CD14-positive monocyte (primary cell): Measurements from ENCODE around the gene DBX1. TPM values are rescaled to one million over a fixed set of nuclear protein-coding genes. Genes with fewer than 3 reads are reported as not detected.

Source experiments
- DNase-seq, 3 donors: peaks; one replicate each; pipeline ENCODE4 v3.0.0-alpha.2; 2011 to 2022
- H2AFZ ChIP-seq: 2 replicates; pipeline ENCODE4 v1.6.0; 2012; ENCODE audit warnings: mild to moderate bottlenecking, low read depth, low read length, inconsistent platforms; ENCODE audit not compliant: insufficient read depth, poor library complexity, severe bottlenecking
- H3K27ac ChIP-seq, 2 donors: 1 replicate in 1 of 2; 2 replicates in 1 of 2; pipeline ENCODE4 v1.5.1; 2012 to 2013; ENCODE audit warnings: low read length in 2 of 2, control low read depth in 1 of 2, inconsistent platforms in 1 of 2, low read depth in 1 of 2, mild to moderate bottlenecking in 1 of 2
- H3K27me3 ChIP-seq, 2 donors: one replicate each; pipeline versions ENCODE4 v1.6.0 to v1.6.1; 2011 to 2013; ENCODE audit warnings: low read length in 2 of 2; ENCODE audit not compliant: control insufficient read depth in 2 of 2, insufficient read depth in 2 of 2
- H3K36me3 ChIP-seq, 2 donors: replicated peaks in 1 of 2; 1 replicate in 1 of 2; 2 replicates in 1 of 2; pipeline versions ENCODE4 v1.5.1 to v1.6.1; 2012 to 2013; ENCODE audit warnings: low read length in 2 of 2, control low read depth in 1 of 2, inconsistent platforms in 1 of 2, mild to moderate bottlenecking in 1 of 2; ENCODE audit not compliant: insufficient read depth in 2 of 2, control insufficient read depth in 1 of 2
- H3K4me1 ChIP-seq, 2 donors: 1 replicate in 1 of 2; 2 replicates in 1 of 2; pipeline versions ENCODE4 v1.5.1 to v1.6.1; 2012 to 2013; ENCODE audit warnings: low read length in 2 of 2, control low read depth in 1 of 2, inconsistent platforms in 1 of 2, mild to moderate bottlenecking in 1 of 2, moderate library complexity in 1 of 2; ENCODE audit not compliant: insufficient read depth in 2 of 2, control insufficient read depth in 1 of 2
- H3K4me2 ChIP-seq: replicated peaks from 2 replicates; pipeline ENCODE3; 2012; ENCODE audit warnings: low read length, moderate library complexity, mild to moderate bottlenecking; ENCODE audit not compliant: poor library complexity, severe bottlenecking; ENCODE audit errors: extremely low read depth
- H3K4me3 ChIP-seq, 3 experiments: fragments of 200-600 bp in 1 of 3; sonication (generic) in 1 of 3; replicated peaks in 1 of 3; 1 replicate in 2 of 3; 2 replicates in 1 of 3; pipeline ENCODE4 v1.5.1; 2011 to 2013; ENCODE audit warnings: low read length in 3 of 3, mild to moderate bottlenecking in 3 of 3, control low read depth in 2 of 3, low read depth in 2 of 3, inconsistent platforms in 1 of 3, moderate library complexity in 1 of 3
- H3K79me2 ChIP-seq: 2 replicates; pipeline ENCODE4 v1.6.0; 2012; ENCODE audit warnings: mild to moderate bottlenecking, control low read depth, inconsistent platforms, low read length, moderate library complexity; ENCODE audit not compliant: insufficient read depth
- H3K9ac ChIP-seq: 2 replicates; pipeline ENCODE4 v1.6.0; 2017; ENCODE audit warnings: low read length, mild to moderate bottlenecking; ENCODE audit not compliant: insufficient read depth, poor library complexity, severe bottlenecking
- H3K9me3 ChIP-seq, 2 donors: replicated peaks in 1 of 2; 1 replicate in 1 of 2; 2 replicates in 1 of 2; pipeline versions ENCODE4 v1.5.1 to v1.6.1; 2012 to 2013; ENCODE audit warnings: low read length in 2 of 2, control low read depth in 1 of 2; ENCODE audit not compliant: control insufficient read depth in 1 of 2, insufficient read depth in 1 of 2
- H4K20me1 ChIP-seq: 2 replicates; pipeline ENCODE4 v1.6.0; 2012; ENCODE audit warnings: mild to moderate bottlenecking, low read length, control low read depth, moderate library complexity; ENCODE audit not compliant: insufficient read depth
- H3K27ac Mint-ChIP-seq, 7 donors: one replicate each; pipeline ENCODE4 v1.8.0; 2020; ENCODE audit warnings: mild to moderate bottlenecking in 7 of 7, mixed read lengths in 7 of 7, moderate library complexity in 6 of 7, inconsistent platforms in 2 of 7
- H3K27me3 Mint-ChIP-seq, 3 donors: one replicate each; pipeline ENCODE4 v1.8.0; 2021 to 2022; ENCODE audit warnings: low read depth in 3 of 3, mild to moderate bottlenecking in 3 of 3, mixed read lengths in 3 of 3, moderate library complexity in 3 of 3, inconsistent platforms in 1 of 3
- H3K36me3 Mint-ChIP-seq, 2 donors: one replicate each; pipeline ENCODE4 v1.8.0; 2020; ENCODE audit warnings: mixed read lengths in 2 of 2, inconsistent platforms in 1 of 2, mild to moderate bottlenecking in 1 of 2
- H3K4me1 Mint-ChIP-seq: one replicate; pipeline ENCODE4 v1.8.0; 2020; ENCODE audit warnings: mild to moderate bottlenecking, mixed read lengths
- H3K4me3 Mint-ChIP-seq, 2 donors: one replicate each; pipeline ENCODE4 v1.8.0; 2020; ENCODE audit warnings: mild to moderate bottlenecking in 2 of 2, mixed read lengths in 2 of 2, moderate library complexity in 1 of 2
- H3K9me3 Mint-ChIP-seq, 7 donors: one replicate each; pipeline ENCODE4 v1.8.0; 2020 to 2022; ENCODE audit warnings: mixed read lengths in 7 of 7, mild to moderate bottlenecking in 6 of 7, moderate library complexity in 6 of 7, inconsistent platforms in 2 of 7
- CTCF ChIP-seq: fragments of 200-600 bp; IDR thresholded peaks from one replicate; pipeline ENCODE4 v1.8.0; 2022; ENCODE audit warnings: antibody characterized with exemption, mild to moderate bottlenecking
- WGBS: methylation state at CpG from one replicate; pipeline ENCODE4 v1.1.5; 2013; ENCODE audit warnings: missing lambda C conversion rate; ENCODE audit not compliant: insufficient coverage; 5-methylcytosine and 5-hydroxymethylcytosine counted together
- intact Hi-C, 2 donors: fragments of 100-400 bp; cut with micrococcal nuclease; formaldehyde crosslinking; loops; one replicate each; pipeline versions ENCODE4 v1.15.0 to v1.15.1; 2023
- polyA plus RNA-seq, 3 donors: library from polyadenylated mRNA; depleted of rRNA in 1 of 3; unstranded in 2 of 3; stranded (reverse) in 1 of 3; fragments of 300-500 nt in 2 of 3; fragments of >200 nt in 1 of 3; fragmentation: Illumina TruSeq in 2 of 3; gene quantifications; 1 replicate in 2 of 3; 2 replicates in 1 of 3; pipeline ENCODE4 v1.2.3, GENCODE V29; 2012 to 2021

DBX1 gene
- polyA plus RNA-seq, 3 donors, result not detected

- H3K9ac ChIP-seq, result no peak overlapping the region
- H3K36me3 Mint-ChIP-seq, result peaks cover 0 to 5% of the 10 kb centered on the region in 2 donors
- peaks cover 71 to 89% (median 76%) of the 10 kb centered on the region in 3 donors for H3K27me3 Mint-ChIP-seq
- H3K4me3 Mint-ChIP-seq, result peak overlapping the region; percentile 49 to 85
- H3K79me2 ChIP-seq, result no peaks in the 10 kb centered on the region
- no peak for DNase-seq
- no peak for TF ChIP-seq CTCF
- peak overlapping the region in 1 of 3 experiments; percentile 51 for H3K4me3 ChIP-seq
- peak overlapping the region; percentile 64 for H3K4me2 ChIP-seq
- H3K4me1 Mint-ChIP-seq, result peaks cover 10% of the 10 kb centered on the region
- intact Hi-C loops, result no loop called here
- WGBS, result 1% methylated on average over 36 of the region's 51 CpGs
- peaks cover 75 to 80% of the 10 kb centered on the region in 2 donors for H3K27me3 ChIP-seq
- H3K4me1 ChIP-seq, result peaks cover 4 to 6% of the 10 kb centered on the region in 2 donors
- peaks cover 2 to 30% (median 20%) of the 10 kb centered on the region in 7 donors for H3K9me3 Mint-ChIP-seq
- peak overlapping the region; percentile 46 for H2AFZ ChIP-seq
- H3K27ac Mint-ChIP-seq, result no peak overlapping the region
- H3K36me3 ChIP-seq, result no peaks in the 10 kb centered on the region
- H4K20me1 ChIP-seq, result no peaks in the 10 kb centered on the region
- no peak overlapping the region for H3K27ac ChIP-seq
- peaks cover 2 to 51% of the 10 kb centered on the region in 2 donors for H3K9me3 ChIP-seq
These were observed 3.9 kb downstream of the DBX1 start for GRCh38 chr11:20156280-20156875.

DNA sequence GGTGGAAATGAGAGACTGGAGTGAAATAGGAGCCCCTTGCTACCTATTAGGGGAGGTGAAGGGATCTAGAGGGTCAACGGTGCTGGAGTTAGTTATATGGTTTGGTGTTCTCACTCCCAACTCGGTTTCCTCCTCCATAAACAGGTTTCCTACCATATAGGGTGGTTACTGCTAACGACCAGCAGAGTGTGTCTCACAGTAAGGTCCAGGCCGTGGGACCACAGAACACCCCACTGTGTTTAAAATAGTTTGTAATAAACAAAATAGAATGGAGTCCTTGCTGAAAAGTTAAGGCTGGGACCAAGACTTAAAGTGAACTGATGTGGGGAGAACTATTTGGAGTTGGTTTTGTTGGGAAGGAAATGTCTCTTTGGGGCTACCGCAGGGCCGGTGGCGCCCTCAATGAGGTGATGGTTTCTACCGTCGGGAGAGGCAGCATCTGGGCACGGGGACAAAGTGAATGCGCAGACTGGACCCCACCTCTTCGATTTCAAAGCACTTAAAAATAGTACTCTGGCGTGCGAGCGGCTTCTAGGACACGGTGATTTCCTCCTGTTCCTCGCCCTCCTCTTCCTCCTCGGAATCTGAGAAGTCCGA is 4.5 kb downstream of the DBX1 start:
- 10% methylated on average over 15 of the region's 19 CpGs for WGBS

More for the DNA sequence above, 4.5 kb downstream of the DBX1 start:
- peaks cover 65 to 86% (median 71%) of the 10 kb centered on the region in 3 donors for H3K27me3 Mint-ChIP-seq
- no peak for DNase-seq
- peak overlapping the region; percentile 46 for H2AFZ ChIP-seq
- H3K4me1 ChIP-seq, result peaks cover 4 to 6% of the 10 kb centered on the region in 2 donors
- H3K79me2 ChIP-seq, result no peaks in the 10 kb centered on the region
- TF ChIP-seq CTCF, result no peak
- no peaks in the 10 kb centered on the region for H4K20me1 ChIP-seq
- peaks cover 0 to 5% of the 10 kb centered on the region in 2 donors for H3K36me3 Mint-ChIP-seq
- H3K36me3 ChIP-seq, result no peaks in the 10 kb centered on the region
- H3K4me2 ChIP-seq, result no peak overlapping the region
- intact Hi-C loops, result no loop called here
- peak overlapping the region in 1 of 3 experiments; percentile 51 for H3K4me3 ChIP-seq
- peaks cover 2 to 45% of the 10 kb centered on the region in 2 donors for H3K9me3 ChIP-seq
- peaks cover 10% of the 10 kb centered on the region for H3K4me1 Mint-ChIP-seq
- H3K27me3 ChIP-seq, result peaks cover 69 to 74% of the 10 kb centered on the region in 2 donors
- H3K27ac Mint-ChIP-seq, result no peak overlapping the region
- H3K4me3 Mint-ChIP-seq, result peak overlapping the region; percentile 49 to 85
- no peak overlapping the region for H3K27ac ChIP-seq
- peaks cover 2 to 26% (median 20%) of the 10 kb centered on the region in 7 donors for H3K9me3 Mint-ChIP-seq
- no peak overlapping the region for H3K9ac ChIP-seq
